Dermis microvascular lymphatic vessel endothelial cell (primary cell): Measurements from ENCODE around the gene DHRSX. TPM values are rescaled to one million over a fixed set of nuclear protein-coding genes. Genes with fewer than 3 reads are reported as not detected.
"Not testable (repeated sequence)": the region's sequence is repeated elsewhere in the genome, so short reads cannot be mapped to it uniquely, and the experiment has no call there.

Experiments used
- DNase-seq, 2 donors: peaks; one replicate each; pipeline versions ENCODE4 v3.0.0 to v3.0.0-alpha.2; 2010; ENCODE audit warnings: low read depth in 2 of 2
- total RNA-seq: library from RNA; depleted of rRNA; stranded (reverse); fragments of >200 nt; gene quantifications from 2 replicates; pipeline ENCODE4 v1.2.1, GENCODE V29; 2014

Gene DHRSX
- total RNA-seq, result 13.7 and 16.4 TPM in 2 replicates

DNA sequence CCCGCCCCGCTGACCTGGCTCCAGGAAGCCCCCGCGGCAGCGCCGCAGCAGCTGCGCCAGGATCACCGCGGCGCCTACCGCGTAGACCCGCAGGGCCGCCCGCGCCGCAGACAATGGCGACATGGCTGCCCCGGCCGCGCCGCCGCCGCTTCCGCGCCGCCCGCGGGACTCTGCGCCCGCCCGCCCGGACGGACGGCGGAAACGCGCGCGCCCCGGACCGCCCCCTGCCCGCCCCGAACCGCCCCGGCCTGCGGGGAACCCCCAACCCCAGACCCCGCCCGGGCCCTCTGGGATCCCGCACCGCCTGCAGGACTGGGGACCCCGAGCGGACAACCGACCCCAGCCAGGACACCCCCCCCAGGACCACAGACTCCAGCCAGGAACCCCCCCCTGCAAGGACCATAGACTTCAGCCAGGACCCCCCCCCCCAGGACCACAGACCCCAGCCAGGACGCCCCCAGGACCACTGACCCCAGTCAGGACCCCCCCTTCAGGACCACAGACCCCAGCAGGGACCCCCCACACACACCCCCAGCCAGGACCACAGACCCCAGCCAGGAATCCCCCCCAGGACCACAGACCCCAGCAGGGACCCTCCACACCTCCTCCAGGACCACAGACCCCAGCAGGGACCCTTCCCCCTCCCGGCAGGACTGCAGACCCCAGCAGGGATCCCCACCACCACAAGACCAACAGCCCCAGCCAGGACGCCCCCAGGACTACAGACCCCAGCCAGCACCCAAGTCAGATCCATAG, at the start of gene DHRSX, which contains the start of gene ZBED1:
DHRSX (minus strand) TSS at position 174 of the 756 bp plus-strand sequence; CDS start at position 123, 51 bp downstream.
ZBED1 (minus strand) TSS at position 174 of the 756 bp plus-strand sequence. CDS start 10,257 bp downstream, outside the sequence.
- peak in 1 of 2 donors; percentile 43 for DNase-seq

- DNase-seq, result no peak
These were observed 49.1 kb upstream of the DHRSX start for GRCh38 chrX:2549876-2550275.

GRCh38 chrX:2548711-2549423, 48.1 kb upstream of the DHRSX start:
- no peak for DNase-seq

DNA sequence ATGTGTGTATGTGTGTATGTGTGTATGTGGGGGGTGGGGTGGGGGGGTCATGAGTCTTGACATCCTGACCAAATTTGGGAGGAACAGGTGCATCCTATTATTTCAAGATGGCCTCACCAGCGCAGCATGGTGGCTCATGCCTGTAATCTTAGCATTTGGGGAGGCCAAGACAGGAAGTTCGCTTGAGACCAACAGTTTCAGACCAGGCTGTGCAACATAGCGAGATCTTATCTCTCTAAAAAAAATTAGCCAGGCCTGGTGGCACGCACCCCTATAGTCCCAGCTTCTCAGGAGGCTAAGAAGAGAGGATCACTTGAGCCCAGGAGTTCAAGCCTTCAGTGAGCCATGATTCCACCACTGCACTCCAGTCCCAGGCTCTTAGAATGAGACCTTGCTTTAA, 47.0 kb upstream of the DHRSX start:
- DNase-seq, result no peak

- no peak for DNase-seq
These were observed 45.7 kb upstream of the DHRSX start for GRCh38 chrX:2546496-2546895.

GRCh38 chrX:2545144-2545543, 44.4 kb upstream of the DHRSX start:
- DNase-seq, result no peak

- no peak for DNase-seq
These were observed 42.2 kb upstream of the DHRSX start for GRCh38 chrX:2542826-2543521.

GRCh38 chrX:2541603-2542002, 40.8 kb upstream of the DHRSX start:
- DNase-seq, result no peak

- DNase-seq, result no peak
These were observed 39.7 kb upstream of the DHRSX start for GRCh38 chrX:2540426-2540947.

GRCh38 chrX:2539586-2539985, 38.8 kb upstream of the DHRSX start:
- DNase-seq, result no peak

DNA sequence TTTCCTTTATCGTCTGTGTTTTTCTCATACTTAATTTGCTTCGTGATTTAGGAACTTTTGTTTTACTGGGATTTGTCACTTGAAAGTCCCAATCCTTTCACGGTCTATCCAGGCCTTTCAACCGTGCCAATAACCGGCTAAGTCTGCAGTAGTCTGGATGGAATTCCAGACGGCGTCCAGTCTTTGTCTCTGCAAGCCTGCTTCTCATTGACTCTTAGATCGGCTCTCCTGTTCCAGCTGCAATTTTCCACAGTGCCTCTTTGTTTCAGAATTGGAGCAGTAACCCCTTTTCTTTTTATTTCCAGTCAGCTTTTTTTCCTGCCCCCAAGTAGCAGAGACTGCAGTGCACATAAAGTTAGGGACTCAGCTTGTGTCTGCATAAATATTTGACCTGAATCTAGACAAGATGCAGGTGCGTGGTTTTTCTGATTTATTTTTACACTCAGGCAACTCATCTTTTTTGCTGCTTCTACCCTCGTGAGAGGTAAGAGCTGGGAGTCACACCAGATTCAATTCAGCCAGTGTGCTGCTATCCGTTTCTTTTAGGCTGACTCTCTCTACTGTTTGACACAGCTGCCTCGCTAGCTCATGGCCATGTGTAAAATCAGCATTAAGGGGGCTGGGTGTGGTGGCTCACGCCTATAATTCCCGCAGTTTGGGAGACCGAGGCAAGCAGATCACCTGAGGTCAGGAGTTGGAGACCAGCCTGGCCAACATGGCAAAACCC, 37.4 kb upstream of the DHRSX start:
- DNase-seq, result no peak

GRCh38 chrX:2536974-2537373, 36.2 kb upstream of the DHRSX start:
- DNase-seq, result no peak

DNA sequence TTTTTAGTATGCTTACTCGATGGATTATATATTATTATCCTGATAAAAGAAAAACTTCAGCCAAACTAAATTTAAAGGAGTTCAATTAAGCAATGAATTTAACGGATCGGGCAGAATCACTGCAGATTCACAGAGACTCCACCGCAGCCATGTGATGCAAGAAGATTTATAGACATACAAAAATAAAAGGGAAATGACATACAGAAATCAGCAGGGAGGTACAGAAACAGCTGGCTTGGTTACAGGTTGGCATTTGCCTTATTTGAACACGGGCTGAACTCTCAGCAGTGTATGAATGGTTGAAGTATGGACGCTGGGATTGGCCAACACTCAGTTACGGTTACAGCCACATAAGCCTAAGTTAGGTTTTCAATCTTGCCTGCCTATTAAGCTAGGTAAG, 35.4 kb upstream of the DHRSX start:
- no peak for DNase-seq

GRCh38 chrX:2534261-2535021, 33.7 kb upstream of the DHRSX start:
- not testable (repeated sequence) for DNase-seq

DNA sequence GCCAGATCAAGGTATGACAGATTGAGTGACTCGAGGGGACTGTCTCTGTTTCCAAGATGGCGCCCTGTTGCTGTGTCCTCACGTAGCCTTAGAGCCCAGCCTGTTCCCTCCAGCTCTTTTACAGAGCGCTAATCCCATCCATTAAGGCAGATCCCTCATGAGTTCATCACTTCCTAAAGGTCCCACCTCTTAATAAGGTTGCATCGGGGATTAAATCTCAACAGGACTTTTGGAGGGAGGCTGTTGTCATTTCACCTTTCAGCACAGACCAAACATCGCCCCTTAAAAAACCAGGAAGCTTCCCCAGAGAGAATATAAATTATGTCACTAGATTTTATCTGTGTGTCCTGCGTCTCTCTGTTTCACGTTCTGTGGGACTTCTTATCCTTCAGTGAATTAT, 32.6 kb upstream of the DHRSX start:
- no peak for DNase-seq

GRCh38 chrX:2526390-2526789, 25.6 kb upstream of the DHRSX start:
- no peak for DNase-seq

DNA sequence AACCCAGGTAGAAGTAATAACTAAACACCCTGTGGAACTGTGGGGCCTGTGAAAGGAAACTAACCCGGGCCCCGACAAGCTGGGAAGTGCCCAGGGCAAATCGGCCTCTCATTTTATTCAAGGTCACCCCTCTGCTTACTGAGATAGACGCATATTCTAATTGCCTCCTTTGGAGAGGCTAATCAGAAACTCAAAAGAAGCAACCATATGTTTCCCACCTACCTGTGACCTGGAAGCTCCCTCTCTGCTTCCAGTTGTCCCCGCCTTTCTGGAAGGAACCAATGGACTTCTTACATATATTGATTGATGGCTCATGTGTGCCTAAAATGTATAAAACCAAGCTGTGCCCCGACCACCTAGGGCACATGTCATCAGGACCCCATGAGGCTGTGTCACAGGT, 23.1 kb upstream of the DHRSX start:
- DNase-seq, result no peak

GRCh38 chrX:2521927-2522386, 21.2 kb upstream of the DHRSX start:
- no peak for DNase-seq

GRCh38 chrX:2521092-2521926, 20.5 kb upstream of the DHRSX start:
- DNase-seq, result no peak

GRCh38 chrX:2520539-2520938, 19.8 kb upstream of the DHRSX start:
- DNase-seq, result no peak
